ENCODE results near the gene DDT.
A peak's percentile ranks its signal among the peaks of the same experiment; 100 is the strongest.
"Not testable (repeated sequence)": the region's sequence is repeated elsewhere in the genome, so short reads cannot be mapped to it uniquely, and the experiment has no call there.

The DDT gene

GRCh38 chr22:23956301-23956900 lies 17.8 kb downstream of the DDT start:
- not testable (repeated sequence) for H3K4me2 ChIP-seq; H3K27ac ChIP-seq; H3K9ac ChIP-seq; H4K20me1 ChIP-seq (ENCODE audit: insufficient read depth); H3K79me2 ChIP-seq (ENCODE audit: insufficient read depth, low read depth); H2AFZ ChIP-seq (ENCODE audit: low read depth); H3K4me3 ChIP-seq (IDR thresholded peaks at IDR 0.05; ENCODE audit: insufficient read depth, low read depth, low read length); H3K27me3 ChIP-seq (ENCODE audit: insufficient read depth, low read depth); H3K4me1 ChIP-seq (ENCODE audit: low read depth, poor library complexity, severe bottlenecking); H3K36me3 ChIP-seq (ENCODE audit: insufficient read depth)
- peak; percentile 67 for TF ChIP-seq CTCF (conservative IDR thresholded peaks at IDR 0.05; ENCODE audit: low read depth, low read length)

GRCh38 chr22:23955886-23956285 lies 18.4 kb downstream of the DDT start:
- not testable (repeated sequence) for H2AFZ ChIP-seq (ENCODE audit: low read depth); H3K4me3 ChIP-seq (IDR thresholded peaks at IDR 0.05; ENCODE audit: insufficient read depth, low read depth, low read length); H4K20me1 ChIP-seq (ENCODE audit: insufficient read depth)

DNA sequence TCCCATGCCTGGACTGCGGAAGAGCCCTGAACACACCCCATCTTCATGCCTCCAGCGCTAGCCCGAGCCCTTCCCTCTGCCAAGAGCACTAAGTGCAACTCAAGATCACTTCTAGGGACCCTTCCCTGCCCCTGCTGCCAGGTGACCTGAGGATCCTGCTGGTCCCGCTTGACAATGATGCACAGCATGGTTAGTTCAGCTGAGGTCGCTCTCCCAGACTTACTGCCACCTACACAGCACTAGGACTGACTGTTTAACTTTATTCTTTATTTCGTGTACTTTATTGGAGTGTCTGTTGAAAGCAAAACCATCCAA lies 19.3 kb downstream of the DDT start:
- not testable (repeated sequence) for H3K4me2 ChIP-seq; H3K27me3 ChIP-seq (ENCODE audit: insufficient read depth, low read depth); H2AFZ ChIP-seq (ENCODE audit: low read depth); H3K4me1 ChIP-seq (ENCODE audit: low read depth, poor library complexity, severe bottlenecking); H3K36me3 ChIP-seq (ENCODE audit: insufficient read depth); H3K4me3 ChIP-seq (IDR thresholded peaks at IDR 0.05; ENCODE audit: insufficient read depth, low read depth, low read length); H3K9ac ChIP-seq; H3K79me2 ChIP-seq (ENCODE audit: insufficient read depth, low read depth); H3K27ac ChIP-seq; H4K20me1 ChIP-seq (ENCODE audit: insufficient read depth)

More at GRCh38 chr22:23955886-23956285, 18.4 kb downstream of the DDT start:
- not testable (repeated sequence) for H3K27me3 ChIP-seq (ENCODE audit: insufficient read depth, low read depth); H3K79me2 ChIP-seq (ENCODE audit: insufficient read depth, low read depth); H3K4me1 ChIP-seq (ENCODE audit: low read depth, poor library complexity, severe bottlenecking); H3K9ac ChIP-seq; H3K4me2 ChIP-seq; H3K27ac ChIP-seq; H3K36me3 ChIP-seq (ENCODE audit: insufficient read depth)

DNA sequence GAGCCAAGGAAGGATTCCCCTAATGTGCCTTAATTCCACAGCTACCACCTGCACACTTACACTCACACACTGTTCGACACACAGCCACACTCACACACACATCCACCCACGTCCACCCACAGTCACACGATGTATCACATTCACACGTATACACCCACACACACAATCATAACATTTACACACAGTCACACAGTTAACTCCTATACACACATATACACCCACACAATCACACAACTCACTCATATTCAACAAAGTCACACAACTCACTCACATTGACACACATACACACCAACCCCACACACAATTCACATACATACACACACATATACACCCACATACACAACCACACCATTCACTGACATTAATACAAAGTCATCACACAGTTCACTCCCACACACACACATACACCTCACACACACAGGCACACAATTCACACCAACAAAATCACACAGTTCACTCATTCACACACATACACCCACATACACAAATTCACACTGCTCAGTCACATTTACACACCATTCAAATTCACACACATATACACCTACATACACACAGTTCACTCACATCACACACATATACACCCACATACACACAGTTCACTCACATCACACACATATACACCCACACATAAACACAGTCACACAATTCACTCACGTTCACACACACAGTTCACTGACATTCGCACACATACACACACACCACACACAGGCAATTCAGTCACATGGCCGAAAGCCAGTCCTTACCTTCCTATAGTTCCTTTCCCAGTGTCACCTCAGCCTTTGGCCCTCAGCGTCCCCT lies 19.8 kb downstream of the DDT start:
- not testable (repeated sequence) for H4K20me1 ChIP-seq (ENCODE audit: insufficient read depth); H3K36me3 ChIP-seq (ENCODE audit: insufficient read depth); H3K4me3 ChIP-seq (IDR thresholded peaks at IDR 0.05; ENCODE audit: insufficient read depth, low read depth, low read length); H3K27me3 ChIP-seq (ENCODE audit: insufficient read depth, low read depth); H2AFZ ChIP-seq (ENCODE audit: low read depth); H3K27ac ChIP-seq; H3K4me2 ChIP-seq; H3K9ac ChIP-seq; H3K4me1 ChIP-seq (ENCODE audit: low read depth, poor library complexity, severe bottlenecking); H3K79me2 ChIP-seq (ENCODE audit: insufficient read depth, low read depth)

- not testable (repeated sequence) for H3K4me3 ChIP-seq (IDR thresholded peaks at IDR 0.05; ENCODE audit: insufficient read depth, low read depth, low read length); H3K9ac ChIP-seq; H3K79me2 ChIP-seq (ENCODE audit: insufficient read depth, low read depth); H3K27ac ChIP-seq; H3K4me1 ChIP-seq (ENCODE audit: low read depth, poor library complexity, severe bottlenecking); H3K36me3 ChIP-seq (ENCODE audit: insufficient read depth); H2AFZ ChIP-seq (ENCODE audit: low read depth); H4K20me1 ChIP-seq (ENCODE audit: insufficient read depth); H3K27me3 ChIP-seq (ENCODE audit: insufficient read depth, low read depth); H3K4me2 ChIP-seq
Observed at GRCh38 chr22:23953485-23953884, 20.8 kb downstream of the DDT start.

DNA sequence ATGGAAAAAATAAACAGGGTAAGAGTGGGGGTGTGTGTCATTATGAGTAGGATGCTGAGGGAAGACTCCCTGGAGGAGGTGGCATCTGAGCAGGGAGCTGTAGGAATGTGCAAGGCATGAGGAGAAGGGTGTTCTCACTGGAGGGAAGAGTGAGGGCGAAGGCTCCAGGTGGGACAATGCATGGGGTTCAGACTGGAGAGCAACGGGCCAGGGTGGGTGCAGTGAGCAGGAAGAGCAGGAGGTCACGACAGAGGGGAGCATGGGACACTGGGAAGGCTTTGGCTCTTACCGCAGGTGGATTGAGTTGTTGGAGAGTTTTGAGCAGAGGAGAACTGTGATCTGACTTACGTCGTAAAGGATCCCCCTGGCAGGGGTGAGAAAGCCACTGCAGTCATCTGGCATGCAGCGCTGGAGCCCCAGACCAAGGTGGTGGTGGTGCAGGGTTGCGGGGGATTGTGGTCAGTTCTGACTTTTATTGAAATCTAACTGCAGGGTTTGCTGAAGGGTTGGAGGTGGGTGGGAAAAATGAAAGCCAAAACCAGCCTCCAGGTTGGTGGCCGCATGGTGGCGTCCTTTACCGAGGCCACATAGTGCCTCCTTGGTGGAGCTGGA lies 21.3 kb downstream of the DDT start:
- H2AFZ ChIP-seq (ENCODE audit: low read depth); H3K4me2 ChIP-seq; H3K79me2 ChIP-seq (ENCODE audit: insufficient read depth, low read depth); H3K4me3 ChIP-seq (IDR thresholded peaks at IDR 0.05; ENCODE audit: insufficient read depth, low read depth, low read length); H3K4me1 ChIP-seq (ENCODE audit: low read depth, poor library complexity, severe bottlenecking); H3K27ac ChIP-seq; H3K27me3 ChIP-seq (ENCODE audit: insufficient read depth, low read depth); H3K9ac ChIP-seq; H4K20me1 ChIP-seq (ENCODE audit: insufficient read depth); H3K36me3 ChIP-seq (ENCODE audit: insufficient read depth): not testable (repeated sequence)

DNA sequence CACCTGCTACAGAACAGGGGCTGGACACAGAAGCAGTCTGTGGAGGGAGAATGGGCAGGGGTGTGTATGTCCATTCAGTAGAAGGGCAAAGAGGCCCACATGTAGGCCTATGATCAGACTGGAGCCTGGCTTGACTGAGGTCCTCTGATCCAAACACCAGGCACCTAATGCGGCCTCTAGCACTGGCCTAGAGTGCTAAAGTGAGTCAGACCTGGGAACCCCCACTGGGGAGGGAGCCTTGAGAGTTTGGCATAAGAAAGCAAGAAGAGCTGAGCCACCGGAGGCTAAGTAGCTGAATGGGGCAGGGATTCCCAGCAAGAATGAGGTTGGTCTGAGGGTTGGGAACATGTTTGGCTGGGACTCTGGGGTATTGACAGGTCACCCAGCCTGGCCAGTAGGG lies 22.9 kb downstream of the DDT start:
- not testable (repeated sequence) for H3K27ac ChIP-seq; H3K79me2 ChIP-seq (ENCODE audit: insufficient read depth, low read depth); H3K4me2 ChIP-seq; H2AFZ ChIP-seq (ENCODE audit: low read depth); H3K4me1 ChIP-seq (ENCODE audit: low read depth, poor library complexity, severe bottlenecking); H3K9ac ChIP-seq; H3K4me3 ChIP-seq (IDR thresholded peaks at IDR 0.05; ENCODE audit: insufficient read depth, low read depth, low read length); H4K20me1 ChIP-seq (ENCODE audit: insufficient read depth); H3K27me3 ChIP-seq (ENCODE audit: insufficient read depth, low read depth); H3K36me3 ChIP-seq (ENCODE audit: insufficient read depth)

- not testable (repeated sequence) for H3K9ac ChIP-seq; H3K4me2 ChIP-seq; H3K36me3 ChIP-seq (ENCODE audit: insufficient read depth); H3K4me1 ChIP-seq (ENCODE audit: low read depth, poor library complexity, severe bottlenecking); H4K20me1 ChIP-seq (ENCODE audit: insufficient read depth); H2AFZ ChIP-seq (ENCODE audit: low read depth); H3K79me2 ChIP-seq (ENCODE audit: insufficient read depth, low read depth); H3K27me3 ChIP-seq (ENCODE audit: insufficient read depth, low read depth); H3K27ac ChIP-seq; H3K4me3 ChIP-seq (IDR thresholded peaks at IDR 0.05; ENCODE audit: insufficient read depth, low read depth, low read length)
Observed at GRCh38 chr22:23949764-23950163, 24.5 kb downstream of the DDT start.

GRCh38 chr22:23947391-23947790 lies 26.9 kb downstream of the DDT start:
- not testable (repeated sequence) for H3K79me2 ChIP-seq (ENCODE audit: insufficient read depth, low read depth); H3K4me2 ChIP-seq

More at GRCh38 chr22:23947391-23947790, 26.9 kb downstream of the DDT start:
- H3K27me3 ChIP-seq (ENCODE audit: insufficient read depth, low read depth); H3K4me3 ChIP-seq (IDR thresholded peaks at IDR 0.05; ENCODE audit: insufficient read depth, low read depth, low read length); H2AFZ ChIP-seq (ENCODE audit: low read depth); H3K36me3 ChIP-seq (ENCODE audit: insufficient read depth); H3K4me1 ChIP-seq (ENCODE audit: low read depth, poor library complexity, severe bottlenecking); H4K20me1 ChIP-seq (ENCODE audit: insufficient read depth); H3K9ac ChIP-seq; H3K27ac ChIP-seq: not testable (repeated sequence)

Data from KMS-11 (cell line).